Endodermal cell (in vitro differentiated cells): Measurements from ENCODE around the gene SENP8. TPM values are rescaled to one million over a fixed set of nuclear protein-coding genes. Genes with fewer than 3 reads are reported as not detected.

Source experiments
- DNase-seq: peaks from one replicate; pipeline ENCODE4 v3.0.0-alpha.2; 2017
- H3K27ac ChIP-seq: 2 replicates; pipeline ENCODE4 v1.5.1; 2013; ENCODE audit warnings: mild to moderate bottlenecking, low read depth, low read length, moderate library complexity
- H3K27me3 ChIP-seq: 2 replicates; pipeline ENCODE4 v1.6.1; 2013; ENCODE audit warnings: mild to moderate bottlenecking, low read length, moderate library complexity; ENCODE audit not compliant: insufficient read depth, control insufficient read depth, poor library complexity, severe bottlenecking
- H3K36me3 ChIP-seq: 2 replicates; pipeline ENCODE4 v1.7.0; 2013; ENCODE audit warnings: mild to moderate bottlenecking, low read length, moderate library complexity; ENCODE audit not compliant: control insufficient read depth, insufficient read depth
- H3K4me1 ChIP-seq: one replicate; pipeline ENCODE4 v1.7.0; 2013; ENCODE audit warnings: low read length; ENCODE audit not compliant: control insufficient read depth, insufficient read depth
- H3K4me3 ChIP-seq: 2 replicates; pipeline ENCODE4 v1.5.1; 2013; ENCODE audit warnings: mild to moderate bottlenecking, low read length, moderate library complexity
- H3K9ac ChIP-seq: 2 replicates; pipeline ENCODE4 v1.6.1; 2013; ENCODE audit warnings: mild to moderate bottlenecking, low read length, moderate library complexity; ENCODE audit not compliant: poor library complexity, severe bottlenecking; ENCODE audit errors: extremely low read depth
- H3K9me3 ChIP-seq: 2 replicates; pipeline ENCODE4 v1.6.1; 2013; ENCODE audit warnings: mild to moderate bottlenecking, low read length, moderate library complexity; ENCODE audit not compliant: control insufficient read depth
- H3K27ac Mint-ChIP-seq: 2 replicates; pipeline ENCODE4 v1.8.0; 2020; ENCODE audit warnings: mixed read lengths
- H3K27me3 Mint-ChIP-seq: 2 replicates; pipeline ENCODE4 v1.8.0; 2021; ENCODE audit warnings: mild to moderate bottlenecking, mixed read lengths; ENCODE audit not compliant: insufficient read depth
- H3K36me3 Mint-ChIP-seq: 2 replicates; pipeline ENCODE4 v1.8.0; 2020; ENCODE audit warnings: low read depth, mixed read lengths
- H3K4me1 Mint-ChIP-seq: 2 replicates; pipeline ENCODE4 v1.8.0; 2020; ENCODE audit warnings: mixed read lengths
- H3K4me3 Mint-ChIP-seq: 2 replicates; pipeline ENCODE4 v1.8.0; 2020; ENCODE audit warnings: mild to moderate bottlenecking, moderate library complexity, mixed read lengths
- H3K9me3 Mint-ChIP-seq: 2 replicates; pipeline ENCODE4 v1.8.0; 2020; ENCODE audit warnings: mild to moderate bottlenecking, mixed read lengths
- WGBS, 2 experiments: methylation state at CpG; one replicate each; pipeline versions ENCODE4 v1.1.5 to v1.1.7; 2013; ENCODE audit warnings: missing lambda C conversion rate in 2 of 2, mixed read lengths in 1 of 2; ENCODE audit not compliant: insufficient coverage in 1 of 2, insufficient read length in 1 of 2; 5-methylcytosine and 5-hydroxymethylcytosine counted together
- total RNA-seq, 2 donors: library from RNA; stranded (reverse); fragmentation: NEBNext Ultra II Directional in 1 of 2; extraction: Animal tissue kit (Norgen Biotek cat#: 25700) in 1 of 2; gene quantifications; 2 replicates in 1 of 2; 3 replicates in 1 of 2; pipeline ENCODE4 v1.2.1, GENCODE V29; 2021
- TF ChIP-seq, protein P1 (sequence below): fragments of 200-600 bp; sonication (generic); conservative IDR thresholded peaks from 2 replicates; pipeline ENCODE4 v1.5.0; 2021; ENCODE audit warnings: antibody characterized with exemption, mild to moderate bottlenecking

The SENP8 gene
- total RNA-seq, 2 donors from 2014 or later = 4.7 to 6.6 TPM

DNA sequence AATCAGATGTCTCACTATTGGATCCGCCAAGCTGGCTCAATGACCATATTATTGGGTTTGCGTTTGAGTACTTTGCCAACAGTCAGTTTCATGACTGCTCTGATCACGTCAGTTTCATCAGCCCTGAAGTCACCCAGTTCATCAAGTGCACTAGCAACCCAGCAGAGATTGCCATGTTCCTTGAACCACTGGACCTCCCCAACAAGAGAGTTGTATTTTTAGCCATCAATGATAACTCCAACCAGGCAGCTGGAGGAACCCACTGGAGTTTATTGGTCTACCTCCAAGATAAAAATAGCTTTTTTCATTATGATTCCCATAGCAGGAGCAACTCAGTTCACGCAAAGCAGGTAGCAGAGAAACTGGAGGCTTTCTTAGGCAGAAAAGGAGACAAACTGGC lies 21.5 kb downstream of the SENP8 start:
- WGBS, 2 experiments = 95 to 97% methylated on average over 3 to 4 of the region's 4 CpGs
- peaks cover 51% of the 10 kb centered on the region for H3K27me3 ChIP-seq
- TF ChIP-seq, protein P1, sequence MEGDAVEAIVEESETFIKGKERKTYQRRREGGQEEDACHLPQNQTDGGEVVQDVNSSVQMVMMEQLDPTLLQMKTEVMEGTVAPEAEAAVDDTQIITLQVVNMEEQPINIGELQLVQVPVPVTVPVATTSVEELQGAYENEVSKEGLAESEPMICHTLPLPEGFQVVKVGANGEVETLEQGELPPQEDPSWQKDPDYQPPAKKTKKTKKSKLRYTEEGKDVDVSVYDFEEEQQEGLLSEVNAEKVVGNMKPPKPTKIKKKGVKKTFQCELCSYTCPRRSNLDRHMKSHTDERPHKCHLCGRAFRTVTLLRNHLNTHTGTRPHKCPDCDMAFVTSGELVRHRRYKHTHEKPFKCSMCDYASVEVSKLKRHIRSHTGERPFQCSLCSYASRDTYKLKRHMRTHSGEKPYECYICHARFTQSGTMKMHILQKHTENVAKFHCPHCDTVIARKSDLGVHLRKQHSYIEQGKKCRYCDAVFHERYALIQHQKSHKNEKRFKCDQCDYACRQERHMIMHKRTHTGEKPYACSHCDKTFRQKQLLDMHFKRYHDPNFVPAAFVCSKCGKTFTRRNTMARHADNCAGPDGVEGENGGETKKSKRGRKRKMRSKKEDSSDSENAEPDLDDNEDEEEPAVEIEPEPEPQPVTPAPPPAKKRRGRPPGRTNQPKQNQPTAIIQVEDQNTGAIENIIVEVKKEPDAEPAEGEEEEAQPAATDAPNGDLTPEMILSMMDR = no peak
- H3K9ac ChIP-seq = no peak overlapping the region
- H3K9me3 ChIP-seq = no peaks in the 10 kb centered on the region
- H3K36me3 ChIP-seq = no peaks in the 10 kb centered on the region
- Mint-ChIP-seq H3K9me3 (no peaks in the 10 kb centered on the region), H3K4me3 (no peak overlapping the region), H3K27me3 (peaks cover 40% of the 10 kb centered on the region), H3K27ac (no peak overlapping the region), H3K4me1 (peaks cover 9% of the 10 kb centered on the region), H3K36me3 (peaks cover 8% of the 10 kb centered on the region)
- H3K27ac ChIP-seq = no peak overlapping the region
- H3K4me3 ChIP-seq = no peak overlapping the region
- no peak for DNase-seq
- H3K4me1 ChIP-seq = peaks cover 10% of the 10 kb centered on the region

DNA sequence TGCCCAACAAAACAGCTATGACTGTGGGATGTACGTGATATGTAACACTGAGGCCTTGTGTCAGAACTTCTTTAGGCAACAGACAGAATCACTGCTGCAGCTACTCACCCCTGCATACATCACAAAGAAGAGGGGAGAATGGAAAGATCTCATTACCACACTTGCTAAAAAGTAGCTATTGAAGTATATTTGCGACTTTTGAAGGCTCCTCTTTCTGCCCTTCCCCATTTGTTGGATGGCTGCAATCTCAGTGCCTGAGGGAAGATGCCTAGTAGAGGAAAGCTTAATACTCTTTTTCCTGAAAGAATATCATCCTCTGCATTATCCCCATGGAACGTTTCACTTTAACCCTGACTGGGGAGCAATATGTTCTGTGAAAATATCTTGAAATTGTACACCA lies 21.9 kb downstream of the SENP8 start:
- H3K27ac ChIP-seq = no peak overlapping the region
- TF ChIP-seq, protein P1 = no peak
- H3K4me1 ChIP-seq = peaks cover 10% of the 10 kb centered on the region
- peaks cover 12% of the 10 kb centered on the region for H3K4me1 Mint-ChIP-seq
- peaks cover 44% of the 10 kb centered on the region for H3K27me3 Mint-ChIP-seq
- H3K36me3 Mint-ChIP-seq = peaks cover 8% of the 10 kb centered on the region
- no peak overlapping the region for H3K27ac Mint-ChIP-seq
- H3K9me3 ChIP-seq = no peaks in the 10 kb centered on the region
- no peak overlapping the region for H3K4me3 ChIP-seq
- H3K4me3 Mint-ChIP-seq = no peak overlapping the region
- no peak for DNase-seq
- 94 to 95% methylated on average over 2 to 3 of the region's 3 CpGs for WGBS, 2 experiments
- H3K9me3 Mint-ChIP-seq = no peaks in the 10 kb centered on the region
- H3K9ac ChIP-seq = no peak overlapping the region
- no peaks in the 10 kb centered on the region for H3K36me3 ChIP-seq
- H3K27me3 ChIP-seq = peaks cover 55% of the 10 kb centered on the region

DNA sequence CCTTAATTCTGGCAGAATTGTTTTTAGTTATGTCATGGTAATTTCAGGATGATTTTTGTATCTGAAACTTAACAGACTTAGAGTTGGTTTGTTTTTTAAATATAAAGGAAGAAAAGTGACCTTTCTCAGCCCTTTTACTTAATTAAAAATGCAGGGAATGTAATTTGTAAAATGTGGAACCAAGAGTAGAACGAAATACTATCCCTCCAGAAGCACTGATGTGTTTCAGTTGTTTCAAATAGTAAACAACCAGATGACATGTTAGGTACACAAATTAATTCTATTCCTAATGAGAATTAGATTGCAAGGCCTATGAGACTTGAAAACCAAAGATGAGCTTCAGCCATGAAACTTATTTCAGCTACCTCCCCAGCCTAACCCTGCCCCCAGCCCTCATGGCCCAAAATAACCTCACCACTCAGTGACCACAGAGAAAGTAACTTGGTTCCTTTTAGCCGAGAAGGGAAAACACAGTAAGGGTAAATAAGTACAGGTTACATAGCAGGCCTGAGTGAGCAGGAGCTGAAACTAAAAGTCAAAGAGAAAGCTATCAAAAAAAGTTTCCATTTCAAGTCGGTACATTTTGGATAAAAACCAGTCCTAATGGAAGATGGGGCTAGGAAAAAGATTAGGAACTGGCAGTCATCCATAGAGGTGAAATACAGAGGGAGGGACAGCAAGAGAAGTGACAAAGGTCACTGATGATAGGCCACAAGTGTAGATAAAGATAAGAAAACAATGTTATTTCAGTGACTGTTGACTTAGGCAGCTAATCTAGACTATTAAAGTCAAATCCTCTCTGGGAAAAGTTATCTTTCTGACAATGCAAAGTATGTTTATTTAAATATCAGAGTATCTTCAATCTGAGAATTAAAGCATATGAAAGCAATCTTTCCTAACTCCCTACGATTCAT lies 23.2 kb downstream of the SENP8 start:
- Histone ChIP-seq H3K36me3 (no peaks in the 10 kb centered on the region), H3K9ac (no peak overlapping the region), H3K4me1 (peaks cover 10% of the 10 kb centered on the region), H3K27ac (no peak overlapping the region), H3K9me3 (no peaks in the 10 kb centered on the region), H3K27me3 (peaks cover 68% of the 10 kb centered on the region), H3K4me3 (peak overlapping the region; percentile 48)
- Mint-ChIP-seq H3K4me1 (peaks cover 14% of the 10 kb centered on the region), H3K36me3 (peaks cover 8% of the 10 kb centered on the region), H3K9me3 (no peaks in the 10 kb centered on the region), H3K27ac (no peak overlapping the region), H3K4me3 (peak overlapping the region; percentile 9), H3K27me3 (peaks cover 51% of the 10 kb centered on the region)
- no peak for DNase-seq
- 88 to 98% methylated on average over 3 of the region's 4 CpGs for WGBS, 2 experiments
- TF ChIP-seq, protein P1 = no peak
